H9 (cell line): ENCODE measurements around the gene CFAP57. TPM values are rescaled to one million over a fixed set of nuclear protein-coding genes. Genes with fewer than 3 reads are reported as not detected.

Experiments
- DNase-seq: peaks from one replicate; pipeline ENCODE4 v3.0.0-alpha.2; 2017
- H2AFZ ChIP-seq: one replicate; pipeline ENCODE4 v1.6.1; 2013; ENCODE audit warnings: mild to moderate bottlenecking, low read length, control low read depth, moderate library complexity
- H2AK5ac ChIP-seq: 2 replicates; pipeline ENCODE4 v1.6.1; 2013; ENCODE audit warnings: low read length, control low read depth, mixed read lengths; ENCODE audit not compliant: insufficient read length
- H2BK120ac ChIP-seq: one replicate; pipeline ENCODE4 v1.6.1; 2013; ENCODE audit warnings: low read depth, mild to moderate bottlenecking, low read length, control low read depth, inconsistent platforms; ENCODE audit not compliant: poor library complexity, severe bottlenecking
- H2BK12ac ChIP-seq: 2 replicates; pipeline ENCODE4 v1.6.1; 2013; ENCODE audit warnings: low read length, control low read depth, mixed read lengths, low read depth; ENCODE audit not compliant: insufficient read length
- H2BK15ac ChIP-seq: 2 replicates; pipeline ENCODE4 v1.6.1; 2013; ENCODE audit warnings: low read depth, low read length, control low read depth
- H2BK20ac ChIP-seq: one replicate; pipeline ENCODE4 v1.6.1; 2013; ENCODE audit warnings: low read depth, mild to moderate bottlenecking, low read length, control low read depth, inconsistent platforms; ENCODE audit not compliant: poor library complexity, severe bottlenecking
- H2BK5ac ChIP-seq: 2 replicates; pipeline ENCODE4 v1.6.1; 2013; ENCODE audit warnings: low read length, control low read depth, mixed read lengths; ENCODE audit not compliant: insufficient read length
- H3K14ac ChIP-seq: 2 replicates; pipeline ENCODE4 v1.6.1; 2013; ENCODE audit warnings: low read length, control low read depth; ENCODE audit not compliant: insufficient read depth
- H3K18ac ChIP-seq: 2 replicates; pipeline ENCODE4 v1.6.1; 2013; ENCODE audit warnings: low read depth, mild to moderate bottlenecking, mixed read lengths, low read length, control low read depth; ENCODE audit not compliant: insufficient read length
- H3K23ac ChIP-seq: 2 replicates; pipeline ENCODE4 v1.6.1; 2013; ENCODE audit warnings: low read length, control low read depth, mixed read lengths, low read depth; ENCODE audit not compliant: insufficient read length
- H3K23me2 ChIP-seq: 2 replicates; pipeline ENCODE4 v1.6.1; 2013; ENCODE audit warnings: low read depth, mild to moderate bottlenecking, mixed read lengths, low read length, control low read depth; ENCODE audit not compliant: insufficient read length, poor library complexity, severe bottlenecking
- H3K27ac ChIP-seq: 2 replicates; pipeline ENCODE4 v1.5.1; 2013; ENCODE audit warnings: low read length, control low read depth, mixed read lengths, low read depth; ENCODE audit not compliant: insufficient read length
- H3K27me3 ChIP-seq: 2 replicates; pipeline ENCODE4 v1.6.1; 2013; ENCODE audit warnings: low read length, control low read depth, inconsistent platforms; ENCODE audit not compliant: insufficient read depth
- H3K4ac ChIP-seq: 2 replicates; pipeline ENCODE4 v1.6.1; 2013; ENCODE audit warnings: low read depth, mild to moderate bottlenecking, control low read depth, inconsistent platforms, low read length, moderate library complexity
- H3K4me1 ChIP-seq: 2 replicates; pipeline ENCODE4 v1.6.1; 2013; ENCODE audit warnings: low read length, control low read depth, inconsistent platforms; ENCODE audit not compliant: insufficient read depth
- H3K4me2 ChIP-seq: 2 replicates; pipeline ENCODE4 v1.6.1; 2013; ENCODE audit warnings: low read length, control low read depth, mixed read lengths; ENCODE audit not compliant: insufficient read length, insufficient read depth
- H3K56ac ChIP-seq: 2 replicates; pipeline ENCODE4 v1.6.1; 2013; ENCODE audit warnings: low read depth, mild to moderate bottlenecking, mixed read lengths, low read length, control low read depth; ENCODE audit not compliant: insufficient read length
- H3K79me1 ChIP-seq: 2 replicates; pipeline ENCODE4 v1.6.1; 2013; ENCODE audit warnings: low read depth, mild to moderate bottlenecking, moderate library complexity, low read length, control low read depth, inconsistent platforms; ENCODE audit not compliant: insufficient read depth, poor library complexity, severe bottlenecking
- H3K79me2 ChIP-seq: 2 replicates; pipeline ENCODE4 v1.6.1; 2013; ENCODE audit warnings: low read length, control low read depth, inconsistent platforms; ENCODE audit not compliant: insufficient read depth
- H3K9ac ChIP-seq: 2 replicates; pipeline ENCODE4 v1.6.1; 2013; ENCODE audit warnings: low read length, control low read depth, mixed read lengths; ENCODE audit not compliant: insufficient read length; ENCODE audit errors: extremely low read depth
- H3K9me3 ChIP-seq: one replicate; pipeline ENCODE4 v1.6.1; 2013; ENCODE audit warnings: low read depth, low read length, inconsistent platforms; ENCODE audit not compliant: control insufficient read depth
- H3T11ph ChIP-seq: one replicate; pipeline ENCODE4 v1.6.1; 2013; ENCODE audit warnings: mild to moderate bottlenecking, low read length, control low read depth, inconsistent platforms
- H4K20me1 ChIP-seq: one replicate; pipeline ENCODE4 v1.6.1; 2013; ENCODE audit not compliant: control insufficient read depth, insufficient read length, insufficient read depth
- H4K5ac ChIP-seq: 2 replicates; pipeline ENCODE4 v1.6.1; 2013; ENCODE audit warnings: low read depth, mild to moderate bottlenecking, mixed read lengths, low read length, control low read depth; ENCODE audit not compliant: insufficient read length
- H4K8ac ChIP-seq: replicated peaks from 2 replicates; pipeline ENCODE4 v1.6.1; 2013; ENCODE audit warnings: low read length, control low read depth, mixed read lengths, low read depth; ENCODE audit not compliant: insufficient read length
- H4K91ac ChIP-seq: 2 replicates; pipeline ENCODE4 v1.6.1; 2013; ENCODE audit warnings: low read depth, mild to moderate bottlenecking, moderate library complexity, mixed read lengths, low read length, control low read depth; ENCODE audit not compliant: insufficient read length
- H3K27ac Mint-ChIP-seq, 3 experiments: 2 replicates in 2 of 3; 3 replicates in 1 of 3; pipeline ENCODE4 v1.8.0; 2020 to 2021; ENCODE audit warnings: mixed read lengths in 3 of 3, mild to moderate bottlenecking in 1 of 3, moderate library complexity in 1 of 3
- H3K27me3 Mint-ChIP-seq: 2 replicates; pipeline ENCODE4 v1.8.0; 2021; ENCODE audit warnings: low read depth, mild to moderate bottlenecking, moderate library complexity, mixed read lengths
- H3K36me3 Mint-ChIP-seq, 3 experiments: 2 replicates in 2 of 3; 3 replicates in 1 of 3; pipeline ENCODE4 v1.8.0; 2020 to 2021; ENCODE audit warnings: low read depth in 3 of 3, mixed read lengths in 3 of 3; ENCODE audit not compliant: insufficient read depth in 1 of 3
- H3K4me1 Mint-ChIP-seq, 2 experiments: 2 replicates each; pipeline ENCODE4 v1.8.0; 2020; ENCODE audit warnings: mixed read lengths in 2 of 2
- H3K4me3 Mint-ChIP-seq, 2 experiments: 2 replicates in 1 of 2; 3 replicates in 1 of 2; pipeline ENCODE4 v1.8.0; 2020 to 2021; ENCODE audit warnings: mild to moderate bottlenecking in 2 of 2, mixed read lengths in 2 of 2, moderate library complexity in 1 of 2
- H3K9me3 Mint-ChIP-seq, 2 experiments: 2 replicates in 1 of 2; 3 replicates in 1 of 2; pipeline ENCODE4 v1.8.0; 2020; ENCODE audit warnings: mild to moderate bottlenecking in 2 of 2, mixed read lengths in 2 of 2, moderate library complexity in 1 of 2
- WGBS: extraction: QIAGEN DNeasy Blood & Tissue Kit; methylation state at CpG from one replicate; pipeline ENCODE4 v1.1.7; 2013; ENCODE audit warnings: missing lambda C conversion rate, low lambda C conversion rate, mixed read lengths; ENCODE audit not compliant: insufficient read length; ENCODE audit errors: extremely low coverage; 5-methylcytosine and 5-hydroxymethylcytosine counted together
- total RNA-seq: library from RNA; stranded (reverse); gene quantifications from 2 replicates; pipeline ENCODE4 v1.2.1, GENCODE V29; 2021
- TF ChIP-seq, protein P1 (sequence below): fragments of 200-600 bp; sonication (generic); conservative IDR thresholded peaks from 3 replicates; pipeline ENCODE4 v1.8.0; 2021; ENCODE audit warnings: antibody characterized with exemption, mild to moderate bottlenecking

CFAP57 gene
- total RNA-seq, 1 experiment from 2014 or later = 0.33 TPM

- H3K4me1 Mint-ChIP-seq = peaks cover 0 to 2% of the 10 kb centered on the region in 2 experiments; a peak in 2 of 4 replicates
- Histone ChIP-seq H4K5ac (no peak overlapping the region), H2BK15ac (no peak overlapping the region), H3K14ac (no peak overlapping the region), H3K27ac (no peak overlapping the region), H2BK5ac (no peak overlapping the region), H3K4me1 (no peaks in the 10 kb centered on the region), H3K79me1 (no peaks in the 10 kb centered on the region), H3K23ac (no peak overlapping the region), H4K8ac (no peak overlapping the region), H2BK120ac (no peak overlapping the region), H4K91ac (no peak overlapping the region), H2AFZ (no peak overlapping the region), H3K4ac (no peak overlapping the region), H3T11ph (no peak overlapping the region), H3K18ac (no peak overlapping the region), H3K56ac (no peak overlapping the region), H2BK12ac (no peak overlapping the region), H3K27me3 (no peaks in the 10 kb centered on the region), H4K20me1 (no peaks in the 10 kb centered on the region), H3K9ac (no peak overlapping the region), H2AK5ac (no peak overlapping the region), H3K79me2 (no peaks in the 10 kb centered on the region), H3K9me3 (no peaks in the 10 kb centered on the region), H2BK20ac (no peak overlapping the region), H3K4me2 (no peak overlapping the region), H3K23me2 (no peaks in the 10 kb centered on the region)
- WGBS = no CpG with 5 or more reads among the region's 10 CpGs
- H3K9me3 Mint-ChIP-seq = no peaks in the 10 kb centered on the region
- TF ChIP-seq, protein P1, sequence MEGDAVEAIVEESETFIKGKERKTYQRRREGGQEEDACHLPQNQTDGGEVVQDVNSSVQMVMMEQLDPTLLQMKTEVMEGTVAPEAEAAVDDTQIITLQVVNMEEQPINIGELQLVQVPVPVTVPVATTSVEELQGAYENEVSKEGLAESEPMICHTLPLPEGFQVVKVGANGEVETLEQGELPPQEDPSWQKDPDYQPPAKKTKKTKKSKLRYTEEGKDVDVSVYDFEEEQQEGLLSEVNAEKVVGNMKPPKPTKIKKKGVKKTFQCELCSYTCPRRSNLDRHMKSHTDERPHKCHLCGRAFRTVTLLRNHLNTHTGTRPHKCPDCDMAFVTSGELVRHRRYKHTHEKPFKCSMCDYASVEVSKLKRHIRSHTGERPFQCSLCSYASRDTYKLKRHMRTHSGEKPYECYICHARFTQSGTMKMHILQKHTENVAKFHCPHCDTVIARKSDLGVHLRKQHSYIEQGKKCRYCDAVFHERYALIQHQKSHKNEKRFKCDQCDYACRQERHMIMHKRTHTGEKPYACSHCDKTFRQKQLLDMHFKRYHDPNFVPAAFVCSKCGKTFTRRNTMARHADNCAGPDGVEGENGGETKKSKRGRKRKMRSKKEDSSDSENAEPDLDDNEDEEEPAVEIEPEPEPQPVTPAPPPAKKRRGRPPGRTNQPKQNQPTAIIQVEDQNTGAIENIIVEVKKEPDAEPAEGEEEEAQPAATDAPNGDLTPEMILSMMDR = no peak
- H3K27me3 Mint-ChIP-seq = peaks cover 2% of the 10 kb centered on the region
- no peaks in the 10 kb centered on the region for H3K36me3 Mint-ChIP-seq
- H3K4me3 Mint-ChIP-seq = no peak overlapping the region
- no peak overlapping the region for H3K27ac Mint-ChIP-seq
- no peak for DNase-seq
These were observed 45.6 kb downstream of the CFAP57 start for GRCh38 chr1:43217747-43218146.
